HG03095 (cell line): ENCODE measurements around the gene TDRD1.

Experiments used
- ATAC-seq: cut with Tn5 transposase; IDR thresholded peaks from one replicate; pipeline ENCODE4 v1.9.1; 2021; ENCODE audit warnings: moderate library complexity; ENCODE audit not compliant: unreplicated experiment

The TDRD1 gene

GRCh38 chr10:114265392-114266053, 86.4 kb downstream of the TDRD1 start:
- no peak for ATAC-seq

DNA sequence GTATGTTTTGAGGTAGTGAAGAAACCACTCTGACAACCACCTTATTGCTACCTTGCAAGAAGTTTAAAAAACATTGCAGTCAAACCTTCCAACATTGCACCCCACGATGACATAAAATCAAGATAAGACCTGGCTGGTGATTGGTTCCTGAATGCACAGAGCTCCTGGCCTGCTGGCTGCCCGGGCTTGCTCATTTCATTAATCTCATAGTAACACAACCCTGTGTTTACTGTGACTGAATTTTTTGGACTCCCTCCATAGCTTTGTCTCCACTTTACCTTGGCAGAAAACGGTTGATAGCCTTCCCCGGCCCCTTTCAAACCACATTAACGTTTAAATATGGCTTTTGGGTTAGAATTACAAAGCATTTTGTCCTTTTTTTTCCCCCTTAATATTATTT, 87.4 kb downstream of the TDRD1 start:
- ATAC-seq: no peak

- no peak for ATAC-seq
These were observed 92.1 kb downstream of the TDRD1 start for GRCh38 chr10:114271075-114271778.

GRCh38 chr10:114271779-114272167, 92.6 kb downstream of the TDRD1 start:
- no peak for ATAC-seq

GRCh38 chr10:114272696-114273095, 93.5 kb downstream of the TDRD1 start:
- no peak for ATAC-seq

GRCh38 chr10:114273910-114274309, 94.8 kb downstream of the TDRD1 start:
- no peak for ATAC-seq

DNA sequence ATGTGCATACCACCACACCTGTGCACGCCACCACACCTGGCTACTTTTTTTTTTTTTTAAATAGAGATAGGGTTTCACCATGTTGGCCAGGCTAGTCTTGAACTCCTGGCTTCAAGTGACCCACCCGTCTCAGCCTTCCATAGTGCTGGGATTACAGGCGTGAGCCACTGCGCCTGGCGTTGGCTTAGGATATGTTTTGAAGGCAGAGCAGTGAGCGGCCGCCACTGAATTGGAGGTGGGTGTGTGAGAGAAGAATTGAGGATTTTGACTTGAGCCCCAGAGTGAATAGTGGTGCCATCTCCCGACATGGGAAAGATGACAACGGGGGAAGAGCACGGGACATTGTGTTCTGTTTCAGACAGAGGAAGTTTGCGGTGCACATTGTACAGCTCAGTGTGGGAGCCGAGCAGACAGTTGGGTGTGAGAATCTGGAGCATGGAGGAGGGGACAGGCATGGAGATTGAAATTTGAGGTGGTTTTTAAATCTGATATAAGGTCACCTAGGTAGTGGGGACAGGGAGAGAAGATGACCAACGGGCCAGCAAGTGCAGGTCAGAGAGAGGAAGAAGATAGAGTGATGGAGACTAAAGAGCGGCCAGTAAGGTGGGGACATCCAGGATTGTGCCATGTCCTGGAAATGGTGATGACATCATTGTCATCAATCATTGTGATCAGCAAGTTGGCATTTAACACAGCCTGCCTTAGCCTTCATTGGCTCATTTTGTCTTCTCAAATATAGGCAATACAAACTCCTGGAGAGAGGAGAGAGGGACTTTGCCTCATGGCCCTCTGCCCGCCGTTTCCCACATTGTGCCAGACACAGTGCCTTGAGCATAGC, 95.7 kb downstream of the TDRD1 start:
- no peak for ATAC-seq

DNA sequence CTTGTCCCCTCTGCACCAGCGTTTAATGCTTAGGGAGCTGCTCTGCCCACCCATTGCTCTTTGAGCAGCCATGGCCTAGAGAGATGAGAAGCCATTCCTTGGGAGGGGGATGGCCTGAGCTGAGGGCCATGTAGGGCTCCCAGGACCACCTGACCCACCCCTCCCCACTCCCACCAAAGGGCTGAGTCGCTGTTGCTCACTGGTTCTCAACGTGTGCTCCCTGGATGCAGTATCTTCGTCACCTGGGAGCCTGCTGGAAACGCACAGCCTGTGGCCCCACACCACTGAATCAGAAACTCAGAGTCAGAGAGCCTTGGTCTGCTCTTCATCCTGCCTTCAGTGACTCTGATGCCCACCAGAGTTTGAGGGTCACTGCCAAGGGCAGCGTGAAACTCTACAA, 96.9 kb downstream of the TDRD1 start:
- ATAC-seq: no peak

GRCh38 chr10:114276671-114277070, 97.5 kb downstream of the TDRD1 start:
- no peak for ATAC-seq

- ATAC-seq: no peak
These were observed 99.2 kb downstream of the TDRD1 start for GRCh38 chr10:114278140-114278883.

GRCh38 chr10:114278884-114279191, 99.7 kb downstream of the TDRD1 start:
- ATAC-seq: no peak

DNA sequence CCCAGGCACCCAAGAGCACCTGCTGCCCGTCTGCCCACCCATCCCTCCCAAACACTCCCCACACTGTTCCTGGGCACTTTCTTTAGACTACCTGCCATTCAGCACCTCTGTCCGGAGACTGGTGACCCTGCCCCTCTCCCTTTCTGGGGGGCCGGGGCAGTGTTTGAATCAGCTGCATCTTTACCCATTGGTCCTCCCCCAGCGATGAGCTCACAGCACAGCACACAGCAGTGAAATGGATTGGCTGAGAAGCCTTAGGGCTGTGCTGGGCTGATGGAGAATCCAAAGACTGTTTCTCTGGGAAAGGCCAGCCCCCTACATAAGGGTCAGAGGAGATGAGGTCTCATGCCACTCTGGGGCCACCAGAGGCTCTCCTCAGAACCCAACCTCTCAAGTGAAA, 100.1 kb downstream of the TDRD1 start:
- no peak for ATAC-seq

GRCh38 chr10:114279901-114280644, 100.9 kb downstream of the TDRD1 start:
- ATAC-seq: no peak

- ATAC-seq: no peak
These were observed 101.9 kb downstream of the TDRD1 start for GRCh38 chr10:114281006-114281405.

- ATAC-seq: no peak
These were observed 102.3 kb downstream of the TDRD1 start for GRCh38 chr10:114281461-114281860.
